ENCODE results near the gene DNAH6.

- TF ChIP-seq EZH2 (IDR thresholded peaks at IDR 0.05; ENCODE audit: insufficient read depth, poor library complexity, severe bottlenecking) (no peak), EZH2phosphoT487 (IDR thresholded peaks at IDR 0.05; ENCODE audit: insufficient read depth, low read depth) (no peak)
Observed at GRCh38 chr2:84687498-84688149, 171.3 kb downstream of the DNAH6 start.

All from GM23248 (cell line).